ENCODE measurements around the gene NTM.
A peak's percentile ranks its signal among the peaks of the same experiment; 100 is the strongest.
"Not testable (repeated sequence)": the region's sequence is repeated elsewhere in the genome, so short reads cannot be mapped to it uniquely, and the experiment has no call there.

NTM gene

DNA sequence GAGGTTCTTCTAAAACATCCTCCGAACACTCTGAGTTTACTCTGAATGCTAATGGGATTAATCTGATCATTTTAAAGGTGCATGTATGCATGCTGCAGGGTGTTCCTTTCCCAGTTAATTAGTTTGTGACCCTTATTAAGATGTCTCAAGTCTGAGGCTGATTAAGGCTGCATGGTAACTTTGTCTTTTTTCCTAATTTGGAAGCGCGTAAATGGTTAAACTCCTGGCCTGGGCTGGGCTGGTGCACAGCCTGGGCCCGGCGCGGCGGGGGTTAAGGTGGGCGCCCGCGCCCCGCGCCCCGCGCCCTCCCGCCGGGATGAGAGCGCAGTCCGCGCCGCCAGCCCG is 539.7 kb downstream of the NTM start:
- DNase-seq = no peak

- no peak for DNase-seq
Measured at GRCh38 chr11:131910523-131911387, 540.3 kb downstream of the NTM start.

DNA sequence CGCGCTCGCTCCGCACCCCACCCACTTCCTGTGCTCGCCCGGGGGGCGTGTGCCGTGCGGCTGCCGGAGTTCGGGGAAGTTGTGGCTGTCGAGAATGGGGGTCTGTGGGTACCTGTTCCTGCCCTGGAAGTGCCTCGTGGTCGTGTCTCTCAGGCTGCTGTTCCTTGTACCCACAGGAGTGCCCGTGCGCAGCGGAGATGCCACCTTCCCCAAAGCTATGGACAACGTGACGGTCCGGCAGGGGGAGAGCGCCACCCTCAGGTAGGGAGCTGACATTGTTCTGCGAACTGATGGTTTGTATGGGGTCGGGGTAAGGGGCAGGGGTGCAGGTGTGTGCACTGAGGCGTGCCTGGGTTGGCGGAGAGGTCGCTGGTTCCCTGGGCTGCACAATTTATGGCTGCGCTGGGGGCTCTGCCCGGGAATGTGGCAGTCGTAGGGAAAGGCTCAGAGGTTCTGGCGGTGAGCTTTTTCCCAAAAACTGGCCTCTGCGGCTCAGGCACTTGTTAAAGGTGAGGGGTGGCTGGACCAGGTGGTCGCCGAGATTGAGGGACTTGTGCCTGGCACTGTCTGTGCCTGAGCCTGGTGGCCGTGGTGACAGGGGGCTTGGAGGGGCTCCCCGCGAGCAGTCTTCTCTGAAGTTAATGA is 541.1 kb downstream of the NTM start:
- not testable (repeated sequence) for DNase-seq

- DNase-seq = no peak
Measured at GRCh38 chr11:131912134-131912533, 541.7 kb downstream of the NTM start.

DNA sequence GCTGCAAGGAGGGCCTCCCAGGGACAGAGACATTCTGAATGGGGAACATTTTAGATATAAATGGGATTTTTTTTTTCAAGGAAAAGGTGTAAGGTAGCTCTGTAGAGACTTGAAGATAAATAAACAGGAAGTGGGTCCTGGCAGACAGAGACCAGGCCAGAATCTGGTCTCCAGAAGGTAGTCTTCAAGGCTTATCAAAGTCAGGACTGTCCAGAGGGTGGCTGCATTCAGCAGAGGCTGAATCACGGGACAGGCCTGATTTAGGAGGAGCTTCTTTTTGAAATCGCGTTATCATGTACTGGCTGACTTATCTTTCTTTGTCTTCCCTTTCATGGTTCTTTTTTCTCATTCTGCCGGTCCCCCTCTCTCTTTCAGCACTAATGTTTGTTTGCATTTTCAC is 542.9 kb downstream of the NTM start:
- no peak for DNase-seq

GRCh38 chr11:131914361-131914774 is 544.0 kb downstream of the NTM start:
- DNase-seq = no peak

DNA sequence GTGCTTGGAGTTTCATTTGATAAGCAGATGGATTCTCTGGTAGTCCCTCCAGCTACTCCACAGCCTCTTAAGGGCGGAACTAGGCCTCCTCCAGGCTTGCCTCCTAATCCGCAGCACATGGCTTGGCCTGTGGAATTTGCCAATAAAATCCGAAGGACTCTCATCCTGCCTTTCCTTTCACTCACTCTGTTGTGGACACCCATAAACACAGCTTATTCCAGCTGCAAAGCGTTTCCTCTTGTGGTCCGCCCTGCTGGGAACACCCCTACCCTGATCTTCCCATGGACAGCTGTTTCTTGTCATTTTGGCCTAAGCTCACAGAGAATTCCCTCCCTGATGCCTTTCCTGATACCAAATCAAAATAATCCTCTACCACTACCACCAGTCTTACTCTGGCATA is 546.2 kb downstream of the NTM start:
- no peak for DNase-seq

GRCh38 chr11:131917634-131918384 is 547.4 kb downstream of the NTM start:
- no peak for DNase-seq

GRCh38 chr11:131918663-131919062 is 548.2 kb downstream of the NTM start:
- DNase-seq = no peak

DNA sequence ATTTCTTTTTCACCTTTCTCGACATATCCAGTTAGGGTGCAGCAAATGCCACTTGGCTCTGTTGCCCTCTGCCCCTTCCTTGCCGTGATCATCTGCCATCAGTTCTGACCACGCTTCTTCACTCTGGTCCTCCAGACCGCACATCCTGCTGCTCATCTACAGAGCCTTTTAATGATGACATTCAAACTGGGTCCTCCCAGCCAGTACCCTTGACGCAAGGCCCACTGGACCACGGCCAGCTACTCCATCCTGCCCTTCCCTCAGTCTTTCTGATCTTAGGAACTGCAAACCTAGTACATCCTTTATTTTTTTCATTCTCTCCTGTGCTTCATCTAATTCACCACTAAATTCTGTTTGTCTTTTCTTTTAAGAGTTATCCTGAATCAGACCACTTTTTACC is 551.8 kb downstream of the NTM start:
- no peak for DNase-seq

- DNase-seq = no peak
Measured at GRCh38 chr11:131923309-131923708, 552.9 kb downstream of the NTM start.

DNA sequence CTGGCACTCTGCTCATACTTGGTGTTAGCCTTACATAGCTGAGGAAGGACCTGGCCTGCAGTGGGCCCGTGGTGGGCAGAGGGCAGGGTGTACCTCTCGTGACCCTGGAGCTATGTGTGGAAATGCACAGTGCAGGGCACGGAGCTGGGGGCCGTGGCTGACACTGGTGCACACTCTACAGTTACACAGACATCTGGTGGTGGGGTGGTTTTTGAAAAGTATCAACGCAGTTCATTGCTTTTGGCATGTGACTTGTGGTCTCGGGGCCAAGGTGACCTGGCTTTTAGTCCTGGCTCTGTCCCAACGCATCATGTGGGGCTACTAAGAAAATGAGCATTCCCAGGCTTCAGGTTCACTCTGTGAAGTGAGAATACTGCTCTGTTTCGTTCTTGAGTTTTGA is 553.6 kb downstream of the NTM start:
- no peak for DNase-seq

- no peak for DNase-seq
Measured at GRCh38 chr11:131924457-131925201, 554.2 kb downstream of the NTM start.

DNA sequence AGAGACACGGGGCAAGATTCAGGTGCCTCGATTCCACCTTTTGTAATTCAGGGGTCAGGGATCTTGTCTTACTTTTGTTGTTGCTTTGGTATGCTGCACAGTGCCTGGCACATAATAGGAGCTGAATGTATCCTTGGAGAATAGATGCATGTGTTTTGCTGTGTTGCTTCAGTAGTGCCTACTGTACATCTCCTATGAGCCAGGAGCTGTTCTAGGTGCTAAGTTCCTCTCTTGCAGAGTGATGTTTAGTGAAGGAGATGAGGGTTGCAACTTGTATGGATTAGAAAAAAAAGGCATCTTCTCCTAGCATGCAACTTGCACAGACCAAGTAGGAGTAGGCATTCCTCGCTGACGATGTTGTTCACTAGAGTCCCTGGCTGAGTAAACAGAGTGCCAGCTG is 555.4 kb downstream of the NTM start:
- no peak for DNase-seq

GRCh38 chr11:131928992-131929391 is 558.6 kb downstream of the NTM start:
- no peak for DNase-seq

DNA sequence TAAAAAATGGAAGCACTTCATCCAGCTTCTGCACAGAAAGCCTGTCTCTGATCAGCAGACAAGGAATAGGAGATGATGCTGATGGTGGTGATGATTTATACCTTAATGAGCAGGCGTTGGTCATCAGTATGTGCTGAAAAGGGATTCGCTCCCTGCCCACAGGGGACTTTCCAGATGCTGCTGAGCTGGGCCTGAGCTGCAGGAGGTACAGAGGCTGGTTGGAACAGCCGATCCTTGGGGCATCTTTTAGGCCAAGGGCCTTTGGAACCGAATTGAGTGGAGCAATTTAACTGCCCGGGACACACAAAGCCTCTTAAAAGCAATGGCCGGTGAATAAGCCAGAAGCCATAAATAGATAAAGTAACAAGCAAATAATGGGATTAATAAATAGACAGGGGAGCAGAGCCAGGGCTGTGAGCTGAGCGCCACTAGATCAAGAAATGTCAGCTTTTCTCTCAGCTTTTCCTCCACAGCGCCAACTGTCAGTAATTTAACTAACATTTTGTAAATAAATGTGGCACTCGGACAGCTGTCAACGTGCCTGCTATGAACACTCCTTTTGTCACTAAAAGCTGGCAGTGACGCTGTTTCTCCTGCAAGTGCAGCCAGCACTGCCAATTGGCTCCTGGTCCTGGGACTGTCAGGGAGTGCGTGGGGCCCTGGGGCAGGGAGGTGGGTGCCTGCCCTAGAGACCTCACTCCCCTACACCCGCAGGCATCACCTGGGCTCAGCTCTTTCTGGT is 562.3 kb downstream of the NTM start:
- no peak for DNase-seq

DNA sequence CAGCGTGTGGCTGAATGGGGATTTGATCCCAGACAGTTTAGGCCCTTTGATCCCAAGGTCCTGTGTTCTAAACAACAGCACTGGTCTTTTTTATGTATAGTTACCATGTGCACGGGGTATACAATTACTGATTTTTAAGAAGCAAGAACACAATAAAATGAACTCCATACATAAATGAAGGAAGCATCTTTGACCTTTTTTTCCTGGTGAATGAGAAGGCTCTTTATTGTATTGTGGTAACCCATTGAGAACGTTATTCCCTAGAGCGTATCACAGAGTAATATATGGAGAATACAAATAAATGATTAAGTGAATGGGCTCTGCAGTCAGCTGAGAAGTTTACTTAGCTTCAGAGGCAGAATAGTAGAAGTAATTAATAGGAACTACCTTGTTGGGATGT is 563.6 kb downstream of the NTM start:
- no peak for DNase-seq

GRCh38 chr11:131938351-131938751 is 567.9 kb downstream of the NTM start:
- no peak for DNase-seq

GRCh38 chr11:131940126-131940525 is 569.7 kb downstream of the NTM start:
- DNase-seq = no peak

DNA sequence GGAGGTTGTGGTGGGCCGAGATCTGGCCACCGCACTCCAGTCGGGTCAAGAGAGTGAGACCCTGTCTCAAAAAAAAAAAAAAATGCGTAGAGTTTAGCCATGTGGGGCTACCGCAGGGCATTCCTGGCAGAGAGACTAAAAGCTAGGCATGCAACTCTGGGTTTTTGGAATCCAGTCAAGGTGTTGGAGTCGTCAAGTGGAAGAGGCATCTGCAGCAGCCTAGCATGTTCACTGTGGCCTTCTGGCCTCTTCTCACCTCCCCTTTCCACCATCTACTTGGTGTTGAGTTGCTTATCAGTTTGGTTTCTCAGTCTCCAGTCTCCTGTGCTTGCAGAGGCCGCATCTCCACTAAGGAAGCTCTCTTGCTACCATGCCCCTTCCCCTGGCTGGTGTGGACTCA is 572.5 kb downstream of the NTM start:
- DNase-seq = no peak

GRCh38 chr11:131943295-131943694 is 572.9 kb downstream of the NTM start:
- peak in 1 of 2 experiments; percentile 13 for DNase-seq

DNA sequence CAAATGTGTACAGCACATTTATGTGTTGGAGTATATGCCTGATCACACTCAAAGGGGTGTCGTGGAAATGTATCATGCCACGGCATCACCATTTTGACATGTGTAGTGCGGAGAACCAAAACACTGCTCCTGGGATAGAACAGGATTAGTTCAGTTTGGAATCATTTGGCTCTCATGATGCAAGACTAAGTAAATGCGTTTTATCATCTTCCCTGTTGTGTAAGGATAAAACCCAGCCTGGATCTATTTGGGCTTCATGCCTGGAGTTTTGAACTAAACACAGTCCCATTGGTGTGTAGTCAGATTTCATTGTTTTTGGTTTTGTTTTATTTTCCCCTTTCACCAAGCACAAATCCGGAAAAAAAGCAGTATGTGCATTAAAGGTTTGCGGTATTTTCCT is 574.3 kb downstream of the NTM start:
- no peak for DNase-seq
